Stimulated activated CD8-positive, alpha-beta memory T cell treated with anti-CD3 and anti-CD28 coated beads, Interleukin-4, amount 100 ng/mL, for 1 hour (primary cell): ENCODE results near the gene TUT4.
A peak's percentile ranks its signal among the peaks of the same experiment; 100 is the strongest.

Experiments
- DNase-seq, 2 donors: peaks; one replicate each; pipeline ENCODE4 v3.0.0-alpha.2; 2020; ENCODE audit warnings: low read depth in 2 of 2, low spot score in 1 of 2

The TUT4 gene

GRCh38 chr1:52413410-52413989 lies 139.4 kb downstream of the TUT4 start:
- DNase-seq, result no peak

- no peak for DNase-seq
Observed at GRCh38 chr1:52404975-52405338, 147.9 kb downstream of the TUT4 start.

GRCh38 chr1:52404116-52404974 lies 148.5 kb downstream of the TUT4 start, which contains the start of the genes ORC1 and PRPF38A:
ORC1 (minus strand) TSS chr1:52404423; CDS start chr1:52402223, 2,200 bp downstream.
PRPF38A (plus strand) TSS chr1:52404602; CDS start chr1:52404750, 148 bp downstream.
- peak; percentile 96 to 97 for DNase-seq

GRCh38 chr1:52403566-52404115 lies 149.3 kb downstream of the TUT4 start:
- DNase-seq, result peak in 1 of 2 donors; percentile 6

- no peak for DNase-seq
Observed at GRCh38 chr1:52402860-52403240, 150.0 kb downstream of the TUT4 start.

- DNase-seq, result no peak
Observed at GRCh38 chr1:52400131-52400530, 152.8 kb downstream of the TUT4 start.

GRCh38 chr1:52399629-52400028 lies 153.3 kb downstream of the TUT4 start:
- no peak for DNase-seq

GRCh38 chr1:52393174-52393573 lies 159.7 kb downstream of the TUT4 start:
- DNase-seq, result no peak

- DNase-seq, result no peak
Observed at GRCh38 chr1:52386458-52386857, 166.4 kb downstream of the TUT4 start.

GRCh38 chr1:52385376-52385775 lies 167.5 kb downstream of the TUT4 start:
- DNase-seq, result no peak
